DMS114 treated with DMSO at 0.1 percent for 48 hours (cell line): Measurements from ENCODE around the gene CAMK2A.
"Not testable (repeated sequence)": the region's sequence is repeated elsewhere in the genome, so short reads cannot be mapped to it uniquely, and the experiment has no call there.

ENCODE experiments used
- DNase-seq: peaks from one replicate; lab custom pipeline; 2025; ENCODE audit not compliant: unreplicated experiment; lab: John Stamatoyannopoulos, UW

CAMK2A gene

GRCh38 chr5:150255659-150256409 lies 33.7 kb downstream of the CAMK2A start:
- no peak for DNase-seq

GRCh38 chr5:150254774-150255173 lies 34.8 kb downstream of the CAMK2A start:
- DNase-seq: no peak

- DNase-seq: no peak
These were observed 35.2 kb downstream of the CAMK2A start for GRCh38 chr5:150254363-150254762.

GRCh38 chr5:150253416-150254208 lies 36.0 kb downstream of the CAMK2A start:
- no peak for DNase-seq

- no peak for DNase-seq
These were observed 37.1 kb downstream of the CAMK2A start for GRCh38 chr5:150252489-150252888.

- no peak for DNase-seq
These were observed 38.1 kb downstream of the CAMK2A start for GRCh38 chr5:150251504-150251903.

- no peak for DNase-seq
These were observed 39.8 kb downstream of the CAMK2A start for GRCh38 chr5:150249744-150250143.

- DNase-seq: no peak
These were observed 40.6 kb downstream of the CAMK2A start for GRCh38 chr5:150248946-150249345.

GRCh38 chr5:150248493-150248892 lies 41.1 kb downstream of the CAMK2A start:
- not testable (repeated sequence) for DNase-seq

- DNase-seq: no peak
These were observed 41.8 kb downstream of the CAMK2A start for GRCh38 chr5:150247726-150248125.

- DNase-seq: no peak
These were observed 42.7 kb downstream of the CAMK2A start for GRCh38 chr5:150246835-150247234.

- DNase-seq: no peak
These were observed 43.1 kb downstream of the CAMK2A start for GRCh38 chr5:150246429-150246828.

GRCh38 chr5:150245808-150246207 lies 43.8 kb downstream of the CAMK2A start:
- no peak for DNase-seq

- DNase-seq: no peak
These were observed 44.3 kb downstream of the CAMK2A start for GRCh38 chr5:150245111-150245789.

GRCh38 chr5:150244209-150244608 lies 45.4 kb downstream of the CAMK2A start:
- DNase-seq: no peak

GRCh38 chr5:150243590-150243989 lies 46.0 kb downstream of the CAMK2A start:
- DNase-seq: no peak

- no peak for DNase-seq
These were observed 47.2 kb downstream of the CAMK2A start for GRCh38 chr5:150242251-150242894.

GRCh38 chr5:150241298-150242160 lies 48.0 kb downstream of the CAMK2A start:
- DNase-seq: no peak

GRCh38 chr5:150239794-150240122 lies 49.8 kb downstream of the CAMK2A start:
- DNase-seq: no peak

GRCh38 chr5:150239099-150239793 lies 50.3 kb downstream of the CAMK2A start:
- no peak for DNase-seq
